Activated CD4-positive, alpha-beta T cell treated with anti-CD3 and anti-CD28 coated beads for 24 hours (primary cell): ENCODE measurements around the gene CYP2A7.
"Not testable (repeated sequence)": the region's sequence is repeated elsewhere in the genome, so short reads cannot be mapped to it uniquely, and the experiment has no call there.

Experiments used
- DNase-seq, 2 donors: peaks; one replicate each; pipeline ENCODE4 v3.0.0-alpha.2; 2020; ENCODE audit warnings: low read depth in 2 of 2

Gene CYP2A7

GRCh38 chr19:40842997-40843652, 38.9 kb downstream of the CYP2A7 start:
- DNase-seq: not testable (repeated sequence)

- DNase-seq: not testable (repeated sequence)
These were observed 40.0 kb downstream of the CYP2A7 start for GRCh38 chr19:40842012-40842411.

GRCh38 chr19:40838477-40838876, 43.6 kb downstream of the CYP2A7 start:
- not testable (repeated sequence) for DNase-seq

GRCh38 chr19:40836754-40837429, 45.1 kb downstream of the CYP2A7 start:
- no peak for DNase-seq

GRCh38 chr19:40833728-40834533, 48.1 kb downstream of the CYP2A7 start:
- DNase-seq: not testable (repeated sequence)

- not testable (repeated sequence) for DNase-seq
These were observed 49.6 kb downstream of the CYP2A7 start for GRCh38 chr19:40832431-40832790.

- no peak for DNase-seq
These were observed 50.3 kb downstream of the CYP2A7 start for GRCh38 chr19:40831502-40832430.

GRCh38 chr19:40830741-40831140, 51.3 kb downstream of the CYP2A7 start:
- not testable (repeated sequence) for DNase-seq

GRCh38 chr19:40829205-40829604, 52.8 kb downstream of the CYP2A7 start:
- no peak for DNase-seq

GRCh38 chr19:40827386-40828247, 54.4 kb downstream of the CYP2A7 start:
- DNase-seq: no peak

- DNase-seq: not testable (repeated sequence)
These were observed 55.2 kb downstream of the CYP2A7 start for GRCh38 chr19:40826699-40827385.

GRCh38 chr19:40826312-40826698, 55.7 kb downstream of the CYP2A7 start:
- not testable (repeated sequence) for DNase-seq

GRCh38 chr19:40825460-40826095, 56.5 kb downstream of the CYP2A7 start:
- DNase-seq: not testable (repeated sequence)
